H1 (cell line): ENCODE results near the gene TNFAIP8L3. TPM values are rescaled to one million over a fixed set of nuclear protein-coding genes. Genes with fewer than 3 reads are reported as not detected.

ENCODE experiments used
- CTCF ChIA-PET: fragments of 300-600 bp; sonication (Branson Sonifier 250); formaldehyde crosslinking; loops from one replicate; lab custom pipeline; 2021; ENCODE audit not compliant: partially characterized antibody; lab: Charles Lee
- POLR2A ChIA-PET: fragments of 300-600 bp; sonication (Branson Sonifier 250); formaldehyde crosslinking; loops from one replicate; lab custom pipeline; 2021; ENCODE audit warnings: inconsistent platforms; ENCODE audit not compliant: partially characterized antibody; lab: Charles Lee
- DNase-seq, 2 experiments: peaks; one replicate each; pipeline versions ENCODE4 v3.0.0 to v3.0.0-alpha.2; 2010 to 2022; ENCODE audit warnings: low spot score in 2 of 2, low read depth in 1 of 2, mixed read lengths in 1 of 2
- FAIRE-seq: peaks from 2 replicates; lab custom pipeline; 2011; peaks lifted over from hg19 to GRCh38; lab: Jason Lieb, UNC
- H2AFZ ChIP-seq: 2 replicates; pipeline ENCODE4 v1.8.1; 2012; ENCODE audit warnings: low read length, inconsistent platforms
- H2AK5ac ChIP-seq: 2 replicates; pipeline ENCODE4 v1.6.1; 2013; ENCODE audit warnings: low read depth, low read length
- H2BK120ac ChIP-seq: replicated peaks from 2 replicates; pipeline ENCODE3; 2013; ENCODE audit warnings: low read depth, low read length, inconsistent platforms
- H2BK12ac ChIP-seq: 2 replicates; pipeline ENCODE4 v1.6.1; 2013; ENCODE audit warnings: low read depth, low read length
- H2BK15ac ChIP-seq: 2 replicates; pipeline ENCODE4 v1.6.1; 2013; ENCODE audit warnings: low read length
- H2BK20ac ChIP-seq: 2 replicates; pipeline ENCODE4 v1.6.1; 2013; ENCODE audit warnings: low read length
- H2BK5ac ChIP-seq: 2 replicates; pipeline ENCODE4 v1.6.1; 2013; ENCODE audit warnings: low read depth, low read length
- H3K14ac ChIP-seq: 2 replicates; pipeline ENCODE4 v1.6.1; 2013; ENCODE audit warnings: inconsistent platforms; ENCODE audit not compliant: insufficient read length
- H3K18ac ChIP-seq: 2 replicates; pipeline ENCODE4 v1.6.1; 2013; ENCODE audit warnings: low read length; ENCODE audit errors: extremely low read depth
- H3K23ac ChIP-seq: 2 replicates; pipeline ENCODE4 v1.6.1; 2013; ENCODE audit warnings: inconsistent platforms; ENCODE audit not compliant: insufficient read length
- H3K23me2 ChIP-seq: 2 replicates; pipeline ENCODE4 v1.6.1; 2013; ENCODE audit warnings: low read depth, low read length
- H3K27ac ChIP-seq: 2 replicates; pipeline ENCODE4 v1.6.1; 2011; ENCODE audit warnings: low read depth, low read length, inconsistent platforms
- H3K27me3 ChIP-seq, 4 experiments: replicated peaks in 1 of 4; 1 replicate in 1 of 4; 2 replicates in 3 of 4; pipeline versions ENCODE4 v1.6.1 to v1.8.1; 2011 to 2013; ENCODE audit warnings: low read length in 3 of 4, mild to moderate bottlenecking in 3 of 4, inconsistent platforms in 2 of 4, mixed read lengths in 2 of 4, moderate library complexity in 1 of 4; ENCODE audit not compliant: control insufficient read depth in 3 of 4, insufficient read depth in 3 of 4; ENCODE audit errors: extremely low read depth in 1 of 4
- H3K36me3 ChIP-seq, 4 experiments: 2 replicates each; pipeline versions ENCODE4 v1.6.1 to v1.8.1; 2011 to 2013; ENCODE audit warnings: mild to moderate bottlenecking in 4 of 4, low read length in 3 of 4, moderate library complexity in 2 of 4, control low read depth in 1 of 4, inconsistent platforms in 1 of 4; ENCODE audit not compliant: insufficient read depth in 4 of 4, control insufficient read depth in 2 of 4
- H3K4ac ChIP-seq: replicated peaks from 2 replicates; pipeline ENCODE3; 2013; ENCODE audit warnings: low read length, low read depth, mixed read lengths, inconsistent platforms; ENCODE audit not compliant: insufficient read length
- H3K4me1 ChIP-seq, 4 experiments: replicated peaks in 1 of 4; 1 replicate in 1 of 4; 2 replicates in 3 of 4; pipeline versions ENCODE4 v1.6.1 to v1.8.1; 2011 to 2013; ENCODE audit warnings: low read length in 3 of 4, inconsistent platforms in 2 of 4, mixed read lengths in 1 of 4; ENCODE audit not compliant: insufficient read depth in 4 of 4, control insufficient read depth in 3 of 4
- H3K4me2 ChIP-seq, 2 experiments: 2 replicates each; pipeline versions ENCODE4 v1.6.1 to v1.8.1; 2011 to 2013; ENCODE audit warnings: low read depth in 2 of 2, low read length in 2 of 2, control low read depth in 1 of 2, inconsistent platforms in 1 of 2, mild to moderate bottlenecking in 1 of 2; ENCODE audit not compliant: insufficient read depth in 1 of 2
- H3K4me3 ChIP-seq, 4 experiments: fragments of 200-600, 300-600 bp in 1 of 4; sonication (generic), shearing (Covaris generic), sonication (Bioruptor Twin) in 1 of 4; 2 replicates each; pipeline versions ENCODE4 v1.5.1 to v1.8.1; 2011 to 2016; ENCODE audit warnings: low read length in 4 of 4, low read depth in 3 of 4, control low read depth in 2 of 4, inconsistent platforms in 2 of 4, mild to moderate bottlenecking in 2 of 4, mixed read lengths in 1 of 4, moderate library complexity in 1 of 4; ENCODE audit not compliant: insufficient read depth in 2 of 4; ENCODE audit errors: extremely low read depth in 1 of 4
- H3K56ac ChIP-seq: replicated peaks from 2 replicates; pipeline ENCODE3; 2013; ENCODE audit warnings: low read depth, mild to moderate bottlenecking, mixed read lengths, low read length, inconsistent platforms; ENCODE audit not compliant: insufficient read length
- H3K79me1 ChIP-seq: 2 replicates; pipeline ENCODE4 v1.6.1; 2013; ENCODE audit warnings: low read depth, low read length, control low read depth
- H3K79me2 ChIP-seq, 2 experiments: 2 replicates each; pipeline versions ENCODE4 v1.6.1 to v1.8.1; 2012 to 2013; ENCODE audit warnings: low read length in 2 of 2, mild to moderate bottlenecking in 2 of 2, inconsistent platforms in 1 of 2; ENCODE audit not compliant: insufficient read depth in 2 of 2, control insufficient read depth in 1 of 2
- H3K9ac ChIP-seq, 4 experiments: replicated peaks in 1 of 4; 1 replicate in 1 of 4; 2 replicates in 3 of 4; pipeline versions ENCODE4 v1.6.1 to v1.8.1; 2011 to 2013; ENCODE audit warnings: low read depth in 3 of 4, low read length in 3 of 4, control low read depth in 2 of 4, mild to moderate bottlenecking in 2 of 4, moderate library complexity in 2 of 4, inconsistent platforms in 1 of 4; ENCODE audit errors: extremely low read depth in 1 of 4
- H3K9me3 ChIP-seq, 2 experiments: 2 replicates each; pipeline versions ENCODE4 v1.6.1 to v1.8.1; 2012 to 2013; ENCODE audit warnings: mild to moderate bottlenecking in 2 of 2, moderate library complexity in 2 of 2, control low read depth in 1 of 2, inconsistent platforms in 1 of 2, low read depth in 1 of 2, low read length in 1 of 2, mixed read lengths in 1 of 2; ENCODE audit not compliant: insufficient read depth in 2 of 2
- H4K20me1 ChIP-seq, 2 experiments: replicated peaks in 1 of 2; 2 replicates each; pipeline versions ENCODE3 to v1.8.1; 2011 to 2013; ENCODE audit warnings: inconsistent platforms in 2 of 2, low read length in 2 of 2, mild to moderate bottlenecking in 1 of 2; ENCODE audit not compliant: insufficient read depth in 2 of 2, control insufficient read depth in 1 of 2
- H4K5ac ChIP-seq: 2 replicates; pipeline ENCODE4 v1.6.1; 2013; ENCODE audit warnings: low read length, low read depth, mixed read lengths, inconsistent platforms; ENCODE audit not compliant: insufficient read length
- H4K8ac ChIP-seq: 2 replicates; pipeline ENCODE4 v1.8.0; 2013; ENCODE audit warnings: mild to moderate bottlenecking, moderate library complexity, low read length, inconsistent platforms; ENCODE audit not compliant: insufficient read depth; ENCODE audit errors: extremely low read depth
- H4K91ac ChIP-seq: replicated peaks from 2 replicates; pipeline ENCODE3; 2013; ENCODE audit warnings: low read length, mixed read lengths, inconsistent platforms; ENCODE audit not compliant: insufficient read length
- CTCF ChIP-seq, 3 experiments: IDR thresholded peaks; 1 replicate in 2 of 3; 2 replicates in 1 of 3; pipeline versions ENCODE4 v1.5.1 to v1.6.1; 2011; ENCODE audit warnings: low read length in 3 of 3, mild to moderate bottlenecking in 3 of 3, inconsistent platforms in 2 of 3, low read depth in 1 of 3, moderate library complexity in 1 of 3; ENCODE audit not compliant: insufficient read depth in 1 of 3; ENCODE audit errors: control extremely low read depth in 1 of 3
- NRF1 ChIP-seq: IDR thresholded peaks from 2 replicates; pipeline ENCODE4 v1.6.1; 2011; ENCODE audit warnings: mild to moderate bottlenecking, low read depth, low read length, improper control_type of control experiment
- POU5F1 ChIP-seq: IDR thresholded peaks from 2 replicates; pipeline ENCODE4 v1.6.1; 2011; ENCODE audit warnings: low read depth, mild to moderate bottlenecking, low read length, moderate library complexity
- WGBS, 2 experiments: shearing (Covaris generic) in 1 of 2; methylation state at CpG; one replicate each; pipeline versions ENCODE4 v1.1.6 to v1.1.7; 2013 to 2015; ENCODE audit warnings: low lambda C conversion rate in 2 of 2, mixed read lengths in 2 of 2, inconsistent platforms in 1 of 2, low coverage in 1 of 2, missing lambda C conversion rate in 1 of 2; ENCODE audit not compliant: insufficient replicate concordance in 2 of 2, insufficient coverage in 1 of 2, insufficient read length in 1 of 2; ENCODE audit errors: extremely low coverage in 1 of 2, missing lambda C conversion rate in 1 of 2; 5-methylcytosine and 5-hydroxymethylcytosine counted together
- polyA plus RNA-seq, 7 experiments: library from polyadenylated mRNA; depleted of rRNA in 3 of 7; stranded (reverse) in 5 of 7; unstranded in 2 of 7; fragments of >200 nt in 5 of 7; fragments of 200-250 nt in 2 of 7; gene quantifications; 1 replicate in 5 of 7; 2 replicates in 1 of 7; 4 replicates in 1 of 7; pipeline versions ENCODE4 v1.2.1 to v1.2.3, GENCODE V29; 2011 to 2013; ENCODE audit warnings: missing spikeins in 2 of 7, mixed read lengths in 2 of 7
- total RNA-seq: library from RNA; stranded (reverse); fragmentation: NEBNext Ultra II Directional; extraction: Animal tissue kit (Norgen Biotek cat#: 25700); gene quantifications from 2 replicates; pipeline ENCODE4 v1.2.1, GENCODE V29; 2021

TNFAIP8L3 gene
- total and polyA plus RNA-seq, 2 of the 8 experiments (the other 6 are each of a cell fraction or from before 2014, with no cell fraction given) = 0.23 to 0.67 TPM

- no peak overlapping the region for H3K14ac ChIP-seq
- H3K18ac ChIP-seq = no peak overlapping the region
- no peak overlapping the region for H2BK20ac ChIP-seq
- no peaks in the 10 kb centered on the region for H3K9me3 ChIP-seq
- no peak overlapping the region for H2AFZ ChIP-seq
- H3K79me2 ChIP-seq = no peaks in the 10 kb centered on the region
- no peak for DNase-seq
- no peak overlapping the region for H3K56ac ChIP-seq
- H3K27ac ChIP-seq = no peak overlapping the region
- H2BK15ac ChIP-seq = no peak overlapping the region
- no peak for FAIRE-seq
- POLR2A ChIA-PET = interaction anchor here (0.6 to 1.2 kb wide), 2 partner anchors 23 to 92 kb away, joined by 4 read pairs; no protein-coding TSS in a partner anchor
- no peak overlapping the region for H3K4me2 ChIP-seq
- H4K8ac ChIP-seq = peak overlapping the region; percentile 9; the same call in 1 of the 2 replicates
- H4K5ac ChIP-seq = no peak overlapping the region
- no peak overlapping the region for H2AK5ac ChIP-seq
- no peak overlapping the region for H3K4ac ChIP-seq
- H4K91ac ChIP-seq = no peak overlapping the region
- H3K23me2 ChIP-seq = no peaks in the 10 kb centered on the region
- no peak overlapping the region for H2BK5ac ChIP-seq
- H2BK120ac ChIP-seq = no peak overlapping the region
- WGBS, 2 experiments = 87% methylated on average over 9 of the region's 9 CpGs; no CpG with 5 or more reads in 1 of the 2 experiments
- H3K4me3 ChIP-seq = no peak overlapping the region
- H3K23ac ChIP-seq = no peak overlapping the region
- H3K27me3 ChIP-seq = peaks cover 0 to 4% (median 3%) of the 10 kb centered on the region in 4 experiments; a peak in 6 of 7 replicates
- no peaks in the 10 kb centered on the region for H3K36me3 ChIP-seq
- no peaks in the 10 kb centered on the region for H3K79me1 ChIP-seq
- H2BK12ac ChIP-seq = no peak overlapping the region
- H4K20me1 ChIP-seq = peaks cover 0 to 5% of the 10 kb centered on the region in 2 experiments
- TF ChIP-seq POU5F1 (peak; percentile 58; the same call in 1 of the 2 replicates), CTCF (IDR thresholded peaks at IDR 0.05; ENCODE audit: control extremely low read depth in 1 of 3, insufficient read depth in 1 of 3, low read depth in 1 of 3, low read length in 3 of 3) (peak; percentile 12 to 94 (median 47)), NRF1 (no peak)
- no peaks in the 10 kb centered on the region for H3K4me1 ChIP-seq
- H3K9ac ChIP-seq = no peak overlapping the region
- CTCF ChIA-PET = interaction anchor here (0.6 to 2.9 kb wide), 7 partner anchors 9 to 268 kb away, joined by 3 to 11 read pairs (median 3); no protein-coding TSS in a partner anchor
These were observed 6.2 kb upstream of the TNFAIP8L3 start for GRCh38 chr15:51100785-51101489.
